Right lobe of liver (tissue), 6 donors: ENCODE data around the gene CHN2. TPM values are rescaled to one million over a fixed set of nuclear protein-coding genes. Genes with fewer than 3 reads are reported as not detected.

Source experiments
- ATAC-seq, 4 donors: fragments of 200-7000 bp; cut with Tn5 transposase; one replicate each; pipeline ENCODE4 v1.9.1; 2020; ENCODE audit warnings: mild to moderate bottlenecking in 4 of 4, moderate library complexity in 4 of 4
- DNase-seq, 3 donors: peaks; one replicate each; pipeline ENCODE4 v3.0.0-alpha.2; 2020
- H3K27ac ChIP-seq, 3 donors: fragments of 200-600 bp; one replicate each; pipeline ENCODE4 v1.8.0; 2022
- H3K27me3 ChIP-seq, 2 donors: fragments of 200-600 bp; one replicate each; pipeline ENCODE4 v1.8.0; 2022
- H3K36me3 ChIP-seq, 4 donors: fragments of 200-600 bp; sonication (generic) in 1 of 4; one replicate each; pipeline versions ENCODE4 v1.5.1 to v1.8.0; 2017 to 2022; ENCODE audit warnings: control low read depth in 1 of 4
- H3K4me1 ChIP-seq, 4 donors: fragments of 200-600 bp; sonication (generic) in 1 of 4; one replicate each; pipeline versions ENCODE4 v1.5.1 to v1.8.0; 2017 to 2022; ENCODE audit warnings: control low read depth in 1 of 4
- H3K4me3 ChIP-seq, 3 donors: fragments of 200-600 bp; one replicate each; pipeline ENCODE4 v1.8.0; 2022
- H3K9me3 ChIP-seq, 4 donors: fragments of 200-600 bp; sonication (generic) in 1 of 4; one replicate each; pipeline versions ENCODE4 v1.5.1 to v1.8.0; 2017 to 2022; ENCODE audit warnings: control low read depth in 1 of 4
- POLR2A ChIP-seq: fragments of 450-650 bp; IDR thresholded peaks from one replicate; pipeline ENCODE4 v1.6.1; 2017; ENCODE audit warnings: antibody characterized with exemption, mild to moderate bottlenecking
- WGBS: methylation state at CpG from one replicate; pipeline ENCODE4 v1.1.6; 2018; ENCODE audit warnings: low coverage, low lambda C conversion rate; ENCODE audit not compliant: insufficient coverage; ENCODE audit errors: missing lambda C conversion rate; 5-methylcytosine and 5-hydroxymethylcytosine counted together
- intact Hi-C, 2 donors: fragments of 100-400 bp; cut with DNase I; formaldehyde crosslinking; loops; one replicate each; pipeline versions ENCODE4 v1.11.2 to v1.14.1; 2022
- total RNA-seq, 6 experiments: library from RNA; depleted of rRNA in 2 of 6; stranded (reverse); fragments of >200 nt in 2 of 6; fragmentation: NEBNext Ultra II Directional in 3 of 6; extraction: Animal tissue kit (Norgen Biotek cat#: 25700) in 3 of 6; gene quantifications; one replicate each; pipeline versions ENCODE4 v1.1.0 to v1.2.4, GENCODE V29; 2016 to 2023
- TF ChIP-seq, protein P1 (sequence below), 4 donors: fragments of 200-600 bp in 3 of 4; fragments of 450-650 bp in 1 of 4; IDR thresholded peaks; one replicate each; pipeline versions ENCODE4 v1.5.1 to v1.8.0; 2016 to 2022; ENCODE audit warnings: antibody characterized with exemption in 4 of 4, mild to moderate bottlenecking in 2 of 4
- donor health status: DM: no; HTN: yes; CAD: no.
- donor health status: DM: no; HTN: no; CAD: no.
- donor health status: DM: no; HTN: no; CAD: no.
- donor health status: DM: no; HTN: yes; CAD: no.
- donor health status: DM: no; HTN: yes; CAD: no.

CHN2 gene
- total RNA-seq, 6 experiments from 2014 or later = 20.1 to 57.7 (median 31.5) TPM

DNA sequence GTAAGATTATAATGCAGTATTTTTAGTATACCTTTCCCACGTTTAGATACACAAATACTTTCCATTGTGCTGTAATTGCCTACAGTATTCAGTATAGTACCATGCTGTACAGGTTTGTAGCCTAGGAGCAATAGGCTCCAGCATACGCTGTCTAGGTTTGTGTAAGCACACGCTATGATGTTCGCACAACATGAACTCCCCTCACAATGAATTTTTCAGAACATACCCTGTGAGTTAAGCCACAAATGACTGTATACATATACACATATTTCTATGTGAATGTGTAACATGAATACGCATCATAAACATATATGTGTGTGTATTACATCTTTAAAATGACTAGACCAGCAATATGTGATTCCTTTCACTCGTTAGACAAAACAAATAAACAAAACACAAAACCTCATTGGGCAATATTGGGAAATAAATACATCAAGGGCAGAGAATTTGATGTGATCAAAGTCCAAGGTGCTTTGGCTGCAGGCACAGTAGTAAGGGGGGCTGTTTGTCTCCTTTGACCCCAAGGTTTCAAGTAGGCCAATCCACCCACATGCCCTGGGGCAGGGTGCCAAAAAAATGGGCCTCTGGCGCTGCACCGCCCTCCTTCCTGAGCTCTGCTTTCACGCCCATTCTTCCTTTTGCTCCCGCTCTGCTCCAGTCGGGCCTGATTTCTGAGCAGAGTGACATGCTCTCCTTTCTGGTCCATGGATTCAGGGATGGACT lies 33.9 kb downstream of the CHN2 start:
- H3K36me3 ChIP-seq = no peaks in the 10 kb centered on the region
- intact Hi-C loops = no loop called here
- DNase-seq = peak; percentile 88 to 96 (median 93)
- WGBS = 44% methylated on average over 11 of the region's 11 CpGs
- H3K4me1 ChIP-seq = peaks cover 0 to 54% (median 12%) of the 10 kb centered on the region in 4 donors
- peak overlapping the region in 2 of 3 donors; percentile 51 to 72 for H3K27ac ChIP-seq
- no peak overlapping the region for H3K4me3 ChIP-seq
- peak; percentile 79 to 91 (median 88) for ATAC-seq
- no peak for TF ChIP-seq POLR2A
- TF ChIP-seq, protein P1, sequence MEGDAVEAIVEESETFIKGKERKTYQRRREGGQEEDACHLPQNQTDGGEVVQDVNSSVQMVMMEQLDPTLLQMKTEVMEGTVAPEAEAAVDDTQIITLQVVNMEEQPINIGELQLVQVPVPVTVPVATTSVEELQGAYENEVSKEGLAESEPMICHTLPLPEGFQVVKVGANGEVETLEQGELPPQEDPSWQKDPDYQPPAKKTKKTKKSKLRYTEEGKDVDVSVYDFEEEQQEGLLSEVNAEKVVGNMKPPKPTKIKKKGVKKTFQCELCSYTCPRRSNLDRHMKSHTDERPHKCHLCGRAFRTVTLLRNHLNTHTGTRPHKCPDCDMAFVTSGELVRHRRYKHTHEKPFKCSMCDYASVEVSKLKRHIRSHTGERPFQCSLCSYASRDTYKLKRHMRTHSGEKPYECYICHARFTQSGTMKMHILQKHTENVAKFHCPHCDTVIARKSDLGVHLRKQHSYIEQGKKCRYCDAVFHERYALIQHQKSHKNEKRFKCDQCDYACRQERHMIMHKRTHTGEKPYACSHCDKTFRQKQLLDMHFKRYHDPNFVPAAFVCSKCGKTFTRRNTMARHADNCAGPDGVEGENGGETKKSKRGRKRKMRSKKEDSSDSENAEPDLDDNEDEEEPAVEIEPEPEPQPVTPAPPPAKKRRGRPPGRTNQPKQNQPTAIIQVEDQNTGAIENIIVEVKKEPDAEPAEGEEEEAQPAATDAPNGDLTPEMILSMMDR (IDR thresholded peaks at IDR 0.05) = no peak
- H3K9me3 ChIP-seq = no peaks in the 10 kb centered on the region
- H3K27me3 ChIP-seq = no peaks in the 10 kb centered on the region

DNA sequence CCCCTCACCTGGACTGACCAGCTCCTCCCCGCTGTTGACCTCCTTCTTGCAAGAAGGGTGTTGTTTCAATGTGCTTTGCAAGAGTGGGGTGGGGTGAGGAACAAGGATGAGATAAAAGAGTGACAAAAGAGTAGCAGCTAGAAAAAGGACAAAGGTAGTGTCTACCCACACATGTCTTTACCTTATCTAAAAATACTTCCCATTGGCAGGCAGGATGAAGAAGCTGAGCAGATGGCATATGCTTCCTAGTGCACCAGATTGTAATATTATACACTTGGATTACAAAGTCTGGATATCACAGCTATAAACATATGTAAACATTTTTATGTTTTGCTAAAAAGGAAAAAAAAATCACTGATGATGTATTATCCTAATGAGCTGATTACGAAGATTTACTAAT lies 34.5 kb downstream of the CHN2 start:
- no peaks in the 10 kb centered on the region for H3K27me3 ChIP-seq
- ATAC-seq (peak in 1 of 4 donors; percentile 3), DNase-seq (no peak)
- intact Hi-C loops = no loop called here
- H3K9me3 ChIP-seq = no peaks in the 10 kb centered on the region
- peak overlapping the region in 2 of 3 donors; percentile 51 to 72 for H3K27ac ChIP-seq
- peaks cover 0 to 54% (median 12%) of the 10 kb centered on the region in 4 donors for H3K4me1 ChIP-seq
- 89% methylated on average over 2 of the region's 2 CpGs for WGBS
- H3K4me3 ChIP-seq = no peak overlapping the region
- TF ChIP-seq, protein P1 (IDR thresholded peaks at IDR 0.05) = no peak
- no peak for TF ChIP-seq POLR2A
- no peaks in the 10 kb centered on the region for H3K36me3 ChIP-seq

DNA sequence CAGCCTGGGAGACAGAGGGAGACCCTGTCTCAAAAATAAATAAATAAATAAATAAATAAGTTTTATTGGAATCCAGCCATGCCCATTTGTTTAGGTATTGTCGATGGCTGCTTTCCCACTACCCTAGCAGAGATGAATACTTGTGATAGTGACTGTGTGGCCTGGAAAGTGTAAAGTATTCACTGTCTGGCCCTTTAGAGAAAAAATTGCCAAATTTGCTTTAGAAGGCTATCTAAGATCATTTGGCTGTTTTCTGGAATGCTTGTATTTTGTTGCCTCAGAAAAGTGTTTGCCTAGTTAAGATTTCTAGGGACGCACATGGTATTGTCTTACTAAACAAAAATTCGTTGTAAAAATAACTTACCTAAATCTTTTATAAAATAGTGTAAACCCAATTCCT lies 35.4 kb downstream of the CHN2 start:
- ATAC-seq = peak in 1 of 4 donors; percentile 5
- no peaks in the 10 kb centered on the region for H3K9me3 ChIP-seq
- no peaks in the 10 kb centered on the region for H3K27me3 ChIP-seq
- H3K36me3 ChIP-seq = no peaks in the 10 kb centered on the region
- no peak overlapping the region for H3K4me3 ChIP-seq
- peaks cover 0 to 59% (median 12%) of the 10 kb centered on the region in 4 donors for H3K4me1 ChIP-seq
- H3K27ac ChIP-seq = peak overlapping the region in 2 of 3 donors; percentile 51 to 72
- intact Hi-C loops = no loop called here
- no peak for DNase-seq
- 24% methylated on average over 3 of the region's 3 CpGs for WGBS
- TF ChIP-seq, protein P1 (IDR thresholded peaks at IDR 0.05) = no peak
- TF ChIP-seq POLR2A = no peak

DNA sequence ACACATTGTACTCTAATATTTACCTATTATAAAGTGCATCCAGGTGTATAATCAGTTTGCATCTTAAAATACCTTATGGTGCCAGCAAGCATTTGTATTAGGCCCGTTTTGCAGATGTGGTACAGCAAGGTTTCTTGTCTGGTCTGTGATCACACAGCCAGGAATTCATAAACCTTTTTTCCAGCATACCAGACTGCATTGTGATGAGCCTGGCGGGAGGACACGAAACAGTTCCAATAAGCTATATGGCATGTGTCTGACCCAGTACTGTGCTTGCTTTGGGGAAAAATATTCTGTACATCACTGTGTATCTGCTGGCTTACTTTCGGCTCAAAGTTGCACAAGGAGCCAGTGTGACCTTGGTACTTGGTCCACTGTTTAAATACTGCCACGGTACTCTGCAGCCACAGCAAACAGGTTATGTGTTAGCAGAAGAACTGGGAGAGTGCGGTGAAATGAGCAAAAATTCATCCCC lies 36.3 kb downstream of the CHN2 start:
- ATAC-seq = peak; percentile 68 to 81 (median 78)
- H3K36me3 ChIP-seq = no peaks in the 10 kb centered on the region
- H3K9me3 ChIP-seq = no peaks in the 10 kb centered on the region
- DNase-seq = peak in 1 of 3 donors; percentile 75
- 37% methylated on average over 6 of the region's 6 CpGs for WGBS
- intact Hi-C loops = no loop called here
- H3K4me1 ChIP-seq = peaks cover 0 to 59% (median 12%) of the 10 kb centered on the region in 4 donors
- no peak overlapping the region for H3K4me3 ChIP-seq
- H3K27me3 ChIP-seq = no peaks in the 10 kb centered on the region
- TF ChIP-seq, protein P1 (IDR thresholded peaks at IDR 0.05) = no peak
- TF ChIP-seq POLR2A = no peak
- peak overlapping the region in 2 of 3 donors; percentile 51 to 72 for H3K27ac ChIP-seq
